ENCODE measurements around the gene MAPK11. TPM values are rescaled to one million over a fixed set of nuclear protein-coding genes. Genes with fewer than 3 reads are reported as not detected.
"Not testable (repeated sequence)": the region's sequence is repeated elsewhere in the genome, so short reads cannot be mapped to it uniquely, and the experiment has no call there.

MAPK11 gene
- total RNA-seq, 4 donors from 2014 or later: 2.0 to 14.0 (median 2.5) TPM; not detected in 1

DNA sequence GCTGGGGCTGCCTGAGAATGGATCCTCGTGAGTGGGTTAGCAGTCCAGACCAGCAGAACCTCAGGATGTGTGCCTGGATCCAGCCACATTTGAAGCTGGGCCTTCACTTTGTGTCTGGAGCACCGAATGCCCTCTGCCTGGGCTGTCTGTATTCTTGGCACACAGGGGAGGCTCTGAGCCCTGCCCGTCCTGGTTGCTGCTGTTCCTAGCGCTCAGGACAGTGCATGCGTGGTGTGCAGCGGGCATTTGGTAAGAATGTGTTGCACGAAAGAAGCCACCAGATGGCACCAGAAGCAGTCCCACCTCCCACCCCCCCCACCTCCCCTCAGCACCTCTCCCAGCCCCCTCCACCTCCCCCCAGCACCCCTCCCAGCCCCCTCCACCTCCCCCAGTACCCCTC lies 4.1 kb upstream of the MAPK11 start:
- Histone ChIP-seq H3K27me3 (no peaks in the 10 kb centered on the region), H3K9me3 (no peaks in the 10 kb centered on the region), H3K4me1 (peaks cover 7 to 30% (median 21%) of the 10 kb centered on the region in 4 donors), H3K36me3 (peaks cover 0 to 50% (median 0%) of the 10 kb centered on the region in 3 donors), H3K27ac (no peak overlapping the region), H3K4me3 (no peak overlapping the region)
- peak in 4 of 6 experiments; percentile 11 to 41 (median 34) for TF ChIP-seq CTCF (IDR thresholded peaks at IDR 0.05)
- TF ChIP-seq POLR2A (IDR thresholded peaks at IDR 0.05): no peak
- DNase-seq: peak in 2 of 3 donors; percentile 60 to 77

- H3K27ac ChIP-seq, DNase-seq, H3K9me3 ChIP-seq, H3K27me3 ChIP-seq, H3K4me3 ChIP-seq: not testable (repeated sequence)
- Histone ChIP-seq H3K36me3 (peaks cover 0 to 44% (median 0%) of the 10 kb centered on the region in 3 donors), H3K4me1 (peaks cover 7 to 35% (median 21%) of the 10 kb centered on the region in 4 donors)
These were observed 3.6 kb upstream of the MAPK11 start for GRCh38 chr22:50273781-50274180.

- H3K27me3 ChIP-seq, H3K4me3 ChIP-seq, H3K9me3 ChIP-seq, H3K27ac ChIP-seq, DNase-seq: not testable (repeated sequence)
- H3K4me1 ChIP-seq: peaks cover 7 to 40% (median 21%) of the 10 kb centered on the region in 4 donors
- peaks cover 0 to 40% (median 0%) of the 10 kb centered on the region in 3 donors for H3K36me3 ChIP-seq
These were observed 3.2 kb upstream of the MAPK11 start for GRCh38 chr22:50273352-50273751.

GRCh38 chr22:50272044-50272802 lies 2.0 kb upstream of the MAPK11 start:
- TF ChIP-seq POLR2A (IDR thresholded peaks at IDR 0.05) (no peak), CTCF (IDR thresholded peaks at IDR 0.05) (no peak)
- Histone ChIP-seq H3K4me3 (peak overlapping the region in 2 of 4 donors; percentile 51 to 63), H3K4me1 (peaks cover 7 to 51% (median 27%) of the 10 kb centered on the region in 4 donors), H3K27me3 (no peaks in the 10 kb centered on the region), H3K27ac (peak overlapping the region in 1 of 4 donors; percentile 12), H3K9me3 (no peaks in the 10 kb centered on the region), H3K36me3 (peaks cover 0 to 29% (median 0%) of the 10 kb centered on the region in 3 donors)
- no peak for DNase-seq

DNA sequence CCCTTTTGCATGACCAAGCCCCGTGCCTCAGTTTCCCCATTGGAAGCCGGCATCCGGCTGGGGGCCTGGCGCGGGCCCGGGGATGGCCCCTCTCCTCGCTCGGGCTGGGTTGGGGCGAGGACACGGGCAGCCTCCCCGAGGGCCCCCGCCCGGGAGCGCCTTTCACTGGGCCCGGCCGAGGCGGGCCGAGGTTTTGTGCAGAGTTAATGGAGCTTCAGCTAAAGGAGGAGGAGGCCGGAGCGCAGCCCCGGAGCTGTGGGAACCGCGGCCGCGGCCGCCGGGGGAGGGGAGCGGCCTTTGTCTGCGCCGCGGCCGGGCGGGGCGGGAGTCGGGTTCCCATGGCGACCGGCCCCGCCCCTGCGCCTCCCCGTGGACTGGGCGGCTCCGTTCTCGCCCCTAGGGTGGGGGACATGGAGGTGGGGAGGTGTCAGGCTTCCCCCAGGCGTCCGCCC lies 1.4 kb upstream of the MAPK11 start:
- TF ChIP-seq POLR2A (IDR thresholded peaks at IDR 0.05) (no peak), CTCF (IDR thresholded peaks at IDR 0.05) (peak in 4 of 6 experiments; percentile 9 to 40 (median 32))
- peak; percentile 56 to 82 (median 81) for DNase-seq
- Histone ChIP-seq H3K27ac (no peak overlapping the region), H3K9me3 (no peaks in the 10 kb centered on the region), H3K27me3 (no peaks in the 10 kb centered on the region), H3K4me1 (peaks cover 7 to 55% (median 27%) of the 10 kb centered on the region in 4 donors), H3K36me3 (peaks cover 0 to 22% (median 0%) of the 10 kb centered on the region in 3 donors), H3K4me3 (peak overlapping the region in 3 of 4 donors; percentile 51 to 63 (median 55))

DNA sequence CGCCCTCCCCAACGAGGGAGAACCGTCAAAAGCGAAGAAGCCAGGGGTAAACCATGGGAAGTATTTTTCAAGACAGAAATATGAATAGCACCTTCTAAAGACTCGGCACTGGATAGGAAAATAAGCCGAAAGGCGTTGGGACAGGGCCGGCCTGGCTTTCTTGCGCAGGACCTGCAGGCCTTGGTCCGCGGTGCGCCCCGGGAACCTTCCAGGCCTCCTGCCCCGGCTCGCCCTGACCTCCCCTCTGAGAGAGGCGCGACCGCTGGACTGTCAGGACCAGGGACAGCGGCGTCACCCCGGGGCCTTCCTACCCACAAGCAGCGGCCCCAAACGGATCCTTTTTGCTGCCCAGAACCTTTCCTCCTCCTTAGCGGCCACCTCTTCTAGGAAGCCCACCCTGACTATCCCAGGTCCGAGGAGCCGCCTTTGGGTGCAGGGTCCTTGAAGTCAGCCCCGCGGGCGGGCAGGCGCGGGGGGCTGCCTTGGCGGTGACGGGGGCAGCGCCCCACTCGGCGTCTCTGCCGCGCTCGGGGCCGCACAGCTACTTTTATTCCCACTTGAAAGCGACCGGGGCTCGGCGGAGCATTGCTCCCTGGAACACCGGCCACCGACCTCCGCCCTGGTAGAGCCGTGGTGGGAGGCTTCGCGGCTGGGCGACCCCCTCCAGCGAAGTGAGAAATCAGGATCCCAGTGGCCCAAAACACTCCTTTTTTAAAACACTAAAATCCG lies 650 bp upstream of the MAPK11 start:
- TF ChIP-seq CTCF (IDR thresholded peaks at IDR 0.05) (no peak), POLR2A (IDR thresholded peaks at IDR 0.05) (no peak)
- Histone ChIP-seq H3K27me3 (no peaks in the 10 kb centered on the region), H3K4me3 (peak overlapping the region; percentile 36 to 63 (median 53)), H3K9me3 (no peaks in the 10 kb centered on the region), H3K4me1 (peaks cover 7 to 55% (median 27%) of the 10 kb centered on the region in 4 donors), H3K27ac (peak overlapping the region in 3 of 4 donors; percentile 30 to 57 (median 36)), H3K36me3 (peaks cover 0 to 15% (median 0%) of the 10 kb centered on the region in 3 donors)
- DNase-seq: peak; percentile 70 to 84 (median 78)

Measured in Peyer's patch (tissue), 4 donors.